Suprapubic skin (tissue), 4 donors: ENCODE results near the gene SCGN. TPM values are rescaled to one million over a fixed set of nuclear protein-coding genes. Genes with fewer than 3 reads are reported as not detected.

ENCODE experiments used
- DNase-seq, 2 donors: peaks; one replicate each; pipeline ENCODE4 v3.0.0-alpha.2; 2019; ENCODE audit warnings: low spot score in 2 of 2
- H3K27ac ChIP-seq: fragments of 200-600 bp; sonication (generic); one replicate; pipeline ENCODE4 v1.5.1; 2019
- H3K27me3 ChIP-seq: fragments of 200-600 bp; sonication (generic); one replicate; pipeline ENCODE4 v1.5.1; 2019
- H3K36me3 ChIP-seq: fragments of 200-600 bp; sonication (generic); one replicate; pipeline ENCODE4 v1.5.1; 2019
- H3K4me1 ChIP-seq: fragments of 200-600 bp; sonication (generic); one replicate; pipeline ENCODE4 v1.5.1; 2019
- H3K4me3 ChIP-seq: fragments of 200-600 bp; sonication (generic); one replicate; pipeline ENCODE4 v1.5.1; 2019; ENCODE audit warnings: mild to moderate bottlenecking
- H3K9me3 ChIP-seq: fragments of 200-600 bp; sonication (generic); one replicate; pipeline ENCODE4 v1.5.1; 2019
- EP300 ChIP-seq: sonication (generic); formaldehyde crosslinking; IDR thresholded peaks from one replicate; pipeline ENCODE4 v1.6.1; 2017; ENCODE audit warnings: antibody characterized with exemption
- POLR2A ChIP-seq, 2 donors: fragments of 450-650 bp; IDR thresholded peaks; one replicate each; pipeline ENCODE4 v1.6.1; 2017; ENCODE audit warnings: antibody characterized with exemption in 2 of 2, mild to moderate bottlenecking in 2 of 2, moderate library complexity in 2 of 2
- POLR2AphosphoS5 ChIP-seq, 3 donors: sonication (generic); formaldehyde crosslinking; IDR thresholded peaks; one replicate each; pipeline ENCODE4 v1.6.1; 2017; ENCODE audit warnings: antibody characterized with exemption in 3 of 3
- WGBS: methylation state at CpG from one replicate; pipeline ENCODE4 v1.1.5; 2018; 5-methylcytosine and 5-hydroxymethylcytosine counted together
- total RNA-seq, 4 donors: library from RNA; depleted of rRNA; stranded (reverse); fragments of >200 nt; gene quantifications; one replicate each; pipeline ENCODE4 v1.1.0, GENCODE V29; 2016
- TF ChIP-seq, protein P1 (sequence below), 2 donors: fragments of 200-600 bp in 1 of 2; fragments of 450-650 bp in 1 of 2; sonication (generic) in 1 of 2; IDR thresholded peaks; one replicate each; pipeline ENCODE4 v1.5.1; 2016 to 2019; ENCODE audit warnings: antibody characterized with exemption in 2 of 2, mild to moderate bottlenecking in 1 of 2, moderate library complexity in 1 of 2

Gene SCGN
- total RNA-seq, 4 donors from 2014 or later, result 0.34 TPM; not detected in 3

DNA sequence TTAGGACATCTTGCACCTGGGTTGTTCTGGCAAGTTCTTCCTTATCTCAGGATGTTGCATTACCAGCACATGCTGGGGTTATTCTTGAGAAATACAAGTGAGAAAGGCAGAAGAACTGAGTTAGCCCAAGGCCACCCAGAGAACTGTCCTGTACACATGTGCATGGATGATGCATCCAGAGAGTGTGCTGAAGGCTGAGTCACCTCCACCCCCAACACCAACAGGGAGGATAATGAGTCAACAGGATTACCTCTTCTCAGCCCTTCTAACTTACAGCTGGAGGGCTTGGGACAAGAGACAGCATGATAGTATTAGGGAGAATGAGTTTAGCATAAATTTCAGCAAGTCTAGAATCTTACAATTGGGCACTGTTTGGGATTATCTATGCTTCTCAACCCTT lies 8.5 kb downstream of the SCGN start:
- H3K27me3 ChIP-seq, result peaks cover 10% of the 10 kb centered on the region
- TF ChIP-seq EP300 (no peak), POLR2A (IDR thresholded peaks at IDR 0.05) (no peak), POLR2AphosphoS5 (IDR thresholded peaks at IDR 0.05) (no peak)
- TF ChIP-seq, protein P1, sequence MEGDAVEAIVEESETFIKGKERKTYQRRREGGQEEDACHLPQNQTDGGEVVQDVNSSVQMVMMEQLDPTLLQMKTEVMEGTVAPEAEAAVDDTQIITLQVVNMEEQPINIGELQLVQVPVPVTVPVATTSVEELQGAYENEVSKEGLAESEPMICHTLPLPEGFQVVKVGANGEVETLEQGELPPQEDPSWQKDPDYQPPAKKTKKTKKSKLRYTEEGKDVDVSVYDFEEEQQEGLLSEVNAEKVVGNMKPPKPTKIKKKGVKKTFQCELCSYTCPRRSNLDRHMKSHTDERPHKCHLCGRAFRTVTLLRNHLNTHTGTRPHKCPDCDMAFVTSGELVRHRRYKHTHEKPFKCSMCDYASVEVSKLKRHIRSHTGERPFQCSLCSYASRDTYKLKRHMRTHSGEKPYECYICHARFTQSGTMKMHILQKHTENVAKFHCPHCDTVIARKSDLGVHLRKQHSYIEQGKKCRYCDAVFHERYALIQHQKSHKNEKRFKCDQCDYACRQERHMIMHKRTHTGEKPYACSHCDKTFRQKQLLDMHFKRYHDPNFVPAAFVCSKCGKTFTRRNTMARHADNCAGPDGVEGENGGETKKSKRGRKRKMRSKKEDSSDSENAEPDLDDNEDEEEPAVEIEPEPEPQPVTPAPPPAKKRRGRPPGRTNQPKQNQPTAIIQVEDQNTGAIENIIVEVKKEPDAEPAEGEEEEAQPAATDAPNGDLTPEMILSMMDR (IDR thresholded peaks at IDR 0.05), result no peak
- no peaks in the 10 kb centered on the region for H3K36me3 ChIP-seq
- no peak overlapping the region for H3K27ac ChIP-seq
- H3K4me3 ChIP-seq, result no peak overlapping the region
- H3K4me1 ChIP-seq, result no peaks in the 10 kb centered on the region
- DNase-seq, result no peak
- no peaks in the 10 kb centered on the region for H3K9me3 ChIP-seq

DNA sequence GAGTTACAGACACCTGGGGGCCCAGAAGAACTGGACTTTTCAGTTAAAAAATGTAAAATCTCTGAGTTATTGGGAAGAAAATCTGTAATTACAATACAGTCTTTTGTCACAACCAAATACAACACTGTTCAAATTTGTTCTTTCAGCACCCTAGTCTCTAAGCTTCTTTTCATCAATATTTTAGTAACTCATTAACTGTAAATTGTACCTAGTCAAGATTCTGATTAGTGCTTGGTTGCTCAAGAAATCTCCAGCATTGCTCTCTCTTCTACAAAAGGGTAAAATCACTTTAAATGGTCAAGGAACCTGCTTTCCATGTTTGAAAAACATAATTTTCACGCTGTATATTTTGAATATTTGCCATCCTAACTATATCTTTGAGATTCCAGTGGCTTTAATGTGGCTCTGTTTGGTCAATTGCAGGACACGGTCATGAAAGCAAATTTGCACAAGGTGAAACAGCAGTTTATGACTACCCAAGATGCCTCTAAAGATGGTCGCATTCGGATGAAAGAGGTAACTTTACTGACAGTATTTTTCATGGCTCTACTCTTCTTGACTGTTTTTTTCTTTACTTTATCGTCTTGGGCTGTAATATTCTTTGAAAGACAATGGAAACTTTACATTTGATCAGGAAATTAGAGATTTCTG lies 9.2 kb downstream of the SCGN start:
- no peaks in the 10 kb centered on the region for H3K9me3 ChIP-seq
- WGBS, result 81% methylated on average over 5 of the region's 5 CpGs
- DNase-seq, result no peak
- no peak for TF ChIP-seq POLR2AphosphoS5 (IDR thresholded peaks at IDR 0.05)
- no peak for TF ChIP-seq EP300
- TF ChIP-seq, protein P1 (IDR thresholded peaks at IDR 0.05), result no peak
- TF ChIP-seq POLR2A (IDR thresholded peaks at IDR 0.05), result no peak
- peaks cover 10% of the 10 kb centered on the region for H3K27me3 ChIP-seq
- no peak overlapping the region for H3K4me3 ChIP-seq
- H3K27ac ChIP-seq, result no peak overlapping the region
- H3K36me3 ChIP-seq, result no peaks in the 10 kb centered on the region
- no peaks in the 10 kb centered on the region for H3K4me1 ChIP-seq

DNA sequence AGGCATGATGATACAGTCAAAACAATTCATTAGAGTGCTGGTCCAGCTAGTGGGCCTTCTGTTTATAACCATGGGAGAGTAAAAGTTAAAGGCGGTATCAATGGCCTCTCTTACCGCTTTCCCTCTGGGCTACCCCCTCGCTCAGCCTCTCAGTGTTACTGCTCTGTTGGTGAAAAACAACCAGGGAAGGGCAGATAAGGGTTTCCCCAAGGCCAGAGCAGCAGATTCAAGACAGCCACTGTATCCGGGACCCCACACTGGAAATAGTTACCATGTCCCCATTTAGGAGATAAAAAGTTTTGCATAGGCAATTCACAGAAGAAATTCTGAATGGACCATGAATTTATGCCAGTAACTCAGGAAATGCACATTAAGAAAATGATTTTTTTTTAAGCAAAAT lies 13.4 kb downstream of the SCGN start:
- no peak overlapping the region for H3K4me3 ChIP-seq
- H3K36me3 ChIP-seq, result no peaks in the 10 kb centered on the region
- TF ChIP-seq EP300 (no peak), POLR2A (IDR thresholded peaks at IDR 0.05) (no peak), POLR2AphosphoS5 (IDR thresholded peaks at IDR 0.05) (no peak)
- TF ChIP-seq, protein P1 (IDR thresholded peaks at IDR 0.05), result no peak
- no peaks in the 10 kb centered on the region for H3K9me3 ChIP-seq
- no peaks in the 10 kb centered on the region for H3K4me1 ChIP-seq
- DNase-seq, result no peak
- WGBS, result 90% methylated on average over 4 of the region's 4 CpGs
- peaks cover 4% of the 10 kb centered on the region for H3K27me3 ChIP-seq
- H3K27ac ChIP-seq, result no peak overlapping the region

DNA sequence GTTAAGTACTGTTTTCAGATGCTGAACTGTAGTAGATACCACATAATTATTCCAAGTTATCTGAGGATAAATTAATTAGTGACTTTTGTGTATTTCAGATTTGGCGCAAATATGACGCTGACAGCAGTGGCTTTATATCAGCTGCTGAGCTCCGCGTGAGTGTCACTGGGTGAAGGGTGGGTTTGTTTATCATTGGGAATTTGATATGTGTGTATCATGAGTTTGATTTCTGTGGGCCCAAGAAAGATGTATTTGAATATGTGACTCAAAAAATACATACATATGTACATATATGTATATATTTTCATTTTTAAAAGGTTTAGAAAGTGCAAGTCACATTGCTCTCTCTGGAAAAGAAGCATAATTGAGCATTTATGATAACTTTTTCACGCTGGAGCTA lies 17.4 kb downstream of the SCGN start:
- H3K27me3 ChIP-seq, result peaks cover 4% of the 10 kb centered on the region
- no peak for DNase-seq
- H3K4me1 ChIP-seq, result no peaks in the 10 kb centered on the region
- TF ChIP-seq POLR2A (IDR thresholded peaks at IDR 0.05), result no peak
- TF ChIP-seq, protein P1 (IDR thresholded peaks at IDR 0.05), result no peak
- TF ChIP-seq EP300, result no peak
- TF ChIP-seq POLR2AphosphoS5 (IDR thresholded peaks at IDR 0.05), result no peak
- no peak overlapping the region for H3K27ac ChIP-seq
- H3K36me3 ChIP-seq, result no peaks in the 10 kb centered on the region
- no peak overlapping the region for H3K4me3 ChIP-seq
- 92% methylated on average over 5 of the region's 5 CpGs for WGBS
- H3K9me3 ChIP-seq, result no peaks in the 10 kb centered on the region

DNA sequence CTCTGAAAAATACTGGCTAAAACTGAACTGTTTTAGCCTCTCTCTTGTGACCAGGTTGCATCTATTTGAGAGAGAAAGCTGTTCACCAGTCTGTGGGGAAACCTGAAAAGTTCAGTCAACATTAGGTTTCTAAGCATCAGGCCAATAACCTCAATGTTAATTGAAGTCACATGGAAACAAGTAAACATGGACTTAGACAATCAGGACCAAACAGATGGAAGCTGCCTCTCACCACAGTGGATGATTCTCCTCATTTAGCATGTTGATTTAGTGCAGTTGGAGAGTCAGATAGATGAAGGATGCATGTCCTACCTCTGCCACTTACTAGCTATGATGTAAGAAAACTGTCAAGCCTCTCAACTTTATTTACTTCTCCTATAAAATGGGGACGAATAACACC lies 18.2 kb downstream of the SCGN start:
- H3K27ac ChIP-seq, result no peak overlapping the region
- H3K36me3 ChIP-seq, result no peaks in the 10 kb centered on the region
- no peak for DNase-seq
- no peak overlapping the region for H3K4me3 ChIP-seq
- TF ChIP-seq, protein P1 (IDR thresholded peaks at IDR 0.05), result no peak
- H3K27me3 ChIP-seq, result no peaks in the 10 kb centered on the region
- no peaks in the 10 kb centered on the region for H3K4me1 ChIP-seq
- no peaks in the 10 kb centered on the region for H3K9me3 ChIP-seq
- 0% methylated on average over 1 of the region's 1 CpG for WGBS
